HepG2 (cell line): ENCODE data around the gene SPSB2. TPM values are rescaled to one million over a fixed set of nuclear protein-coding genes. Genes with fewer than 3 reads are reported as not detected.

Source experiments
- CEBPG ChIP-seq: IDR thresholded peaks from 2 replicates; pipeline ENCODE4 v1.6.1; 2016
- DR1 ChIP-seq: sonication (generic); formaldehyde crosslinking; IDR thresholded peaks from 2 replicates; pipeline ENCODE4 v1.8.0; 2021; ENCODE audit warnings: mild to moderate bottlenecking, missing genetic modification reagents, inconsistent platforms
- GTF2F1 ChIP-seq: fragments of 150-350 bp; IDR thresholded peaks from 2 replicates; pipeline ENCODE4 v1.6.1; 2014; ENCODE audit warnings: low read length
- MAFK ChIP-seq, 2 experiments: IDR thresholded peaks in 1 of 2; conservative IDR thresholded peaks in 1 of 2; 2 replicates each; pipeline ENCODE4 v1.6.1; 2011; ENCODE audit warnings: improper control_type of control experiment in 2 of 2, low read length in 2 of 2
- MTA3 ChIP-seq: sonication (generic); formaldehyde crosslinking; IDR thresholded peaks from 2 replicates; pipeline ENCODE4 v1.4.0; 2020; ENCODE audit warnings: missing genetic modification reagents
- NFE2L2 ChIP-seq: fragments of 150-350 bp; IDR thresholded peaks from 2 replicates; pipeline ENCODE4 v1.6.1; 2014; ENCODE audit warnings: low read length
- NFYC ChIP-seq: IDR thresholded peaks from 2 replicates; pipeline ENCODE4 v1.6.1; 2016; ENCODE audit warnings: missing genetic modification reagents, missing compliant biosample characterization
- PTBP1 ChIP-seq: fragments of 200-400 bp; formaldehyde crosslinking; IDR thresholded peaks from 2 replicates; pipeline ENCODE4 v1.6.1; 2018; ENCODE audit warnings: low read length, low read depth; ENCODE audit not compliant: poor library complexity, severe bottlenecking
- RFX3 ChIP-seq: IDR thresholded peaks from 2 replicates; pipeline ENCODE4 v1.6.1; 2016; ENCODE audit warnings: missing biosample characterization, missing genetic modification reagents
- ZNF292 ChIP-seq: sonication (generic); formaldehyde crosslinking; IDR thresholded peaks from 2 replicates; pipeline ENCODE4 v1.8.1; 2022; ENCODE audit warnings: mild to moderate bottlenecking, low read depth, missing genetic modification reagents, borderline replicate concordance
- ZNF451 ChIP-seq: sonication (generic); formaldehyde crosslinking; IDR thresholded peaks from 2 replicates; pipeline ENCODE4 v1.5.0; 2020; ENCODE audit warnings: mild to moderate bottlenecking, missing genetic modification reagents
- ZNF501 ChIP-seq: sonication (generic); formaldehyde crosslinking; IDR thresholded peaks from 2 replicates; pipeline ENCODE4 v1.5.1; 2020; ENCODE audit warnings: mild to moderate bottlenecking, moderate library complexity, missing genetic modification reagents
- ZNF557 ChIP-seq: sonication (generic); formaldehyde crosslinking; IDR thresholded peaks from 2 replicates; pipeline ENCODE4 v1.4.0; 2020; ENCODE audit warnings: missing genetic modification reagents
- ZNF766 ChIP-seq: sonication (generic); formaldehyde crosslinking; IDR thresholded peaks from 2 replicates; pipeline ENCODE4 v1.5.0; 2020; ENCODE audit warnings: missing genetic modification reagents, borderline replicate concordance
- polyA plus RNA-seq, 8 experiments: library from polyadenylated mRNA; depleted of rRNA in 3 of 8; stranded (reverse) in 7 of 8; unstranded in 1 of 8; fragments of >200 nt; fragmentation: Illumina TruSeq in 4 of 8; extraction: Trizol in 4 of 8; gene quantifications; 2 replicates each; pipeline versions ENCODE4 v1.2.1 to v1.2.3, GENCODE V29; 2011 to 2016; ENCODE audit warnings: low read depth in 4 of 8, missing spikeins in 1 of 8, mixed read lengths in 1 of 8; ENCODE audit not compliant: insufficient read depth in 1 of 8
- total RNA-seq, 5 experiments: library from RNA; depleted of rRNA; stranded (reverse); fragments of >200 nt; fragmentation: Illumina TruSeq; extraction: Trizol; gene quantifications; 2 replicates each; pipeline ENCODE4 v1.2.3, GENCODE V29; 2016; ENCODE audit warnings: low read depth in 1 of 5
- TF ChIP-seq, protein P1 (sequence below): sonication (generic); formaldehyde crosslinking; IDR thresholded peaks from 2 replicates; pipeline ENCODE4 v1.8.0; 2022; ENCODE audit warnings: missing genetic modification reagents, mild to moderate bottlenecking, moderate library complexity, borderline replicate concordance
- TF ChIP-seq, protein P2 (sequence below): IDR thresholded peaks from 2 replicates; pipeline ENCODE4 v1.4.0; 2020; ENCODE audit warnings: mild to moderate bottlenecking, missing genetic modification reagents
- TF ChIP-seq, protein P3 (sequence below): sonication (generic); formaldehyde crosslinking; IDR thresholded peaks from 2 replicates; pipeline ENCODE4 v1.4.0; 2020; ENCODE audit warnings: missing genetic modification reagents, mild to moderate bottlenecking, borderline replicate concordance
- TF ChIP-seq, protein P4 (sequence below): sonication (generic); formaldehyde crosslinking; IDR thresholded peaks from 2 replicates; pipeline ENCODE4 v1.9.0; 2021; ENCODE audit warnings: missing genetic modification reagents, borderline replicate concordance

Gene SPSB2
- total and polyA plus RNA-seq, 2 of the 13 experiments (the other 11 are each of a cell fraction or from before 2014, with no cell fraction given): 2.0 to 6.2 TPM

DNA sequence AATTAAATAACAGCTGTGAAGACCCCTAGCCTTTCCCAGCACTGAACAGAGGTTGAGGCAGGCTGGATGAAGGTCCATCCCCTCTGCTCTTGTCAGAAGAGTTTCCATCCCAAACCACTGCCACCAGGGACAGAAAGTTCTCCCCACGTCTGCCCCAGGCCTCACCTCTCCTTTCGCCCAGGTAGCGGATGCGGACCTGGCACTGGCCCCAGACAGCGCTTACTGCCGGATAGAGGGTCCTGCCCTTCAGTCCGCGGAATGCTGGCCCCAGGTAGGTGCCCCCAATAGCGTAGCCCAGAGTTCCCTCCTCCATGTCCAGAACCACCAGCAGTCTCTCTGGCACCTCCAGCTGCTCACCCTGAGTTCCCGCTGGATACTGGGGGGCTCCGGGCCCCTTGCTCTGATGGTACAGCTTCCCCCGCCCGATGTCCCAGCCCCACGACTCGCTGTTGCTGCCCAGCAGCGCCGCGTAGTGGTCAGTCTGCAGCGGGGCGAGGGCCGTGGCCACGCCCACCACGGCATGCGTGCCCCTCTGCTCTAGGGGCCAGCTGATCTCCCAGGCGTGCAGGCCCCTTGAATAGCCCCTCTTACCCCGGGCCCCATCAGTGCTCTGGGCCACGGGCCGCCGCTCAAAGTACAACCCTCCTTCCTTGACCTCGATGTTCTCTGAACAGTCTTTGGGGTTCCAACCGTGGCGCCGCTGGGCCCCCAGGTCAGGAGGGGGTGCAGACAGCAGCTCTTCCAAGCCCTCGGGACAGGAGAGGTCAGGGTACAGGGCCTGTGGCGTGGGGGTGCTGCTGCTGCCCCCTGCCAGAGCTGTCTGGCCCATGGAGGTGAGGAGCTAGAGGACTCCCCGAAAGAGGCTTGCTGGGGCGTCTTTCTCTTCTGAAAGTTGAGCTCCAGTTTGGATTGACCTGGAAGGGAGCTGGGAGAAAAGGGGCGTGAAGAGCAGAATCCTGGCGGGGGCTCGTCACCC is 742 bp downstream of the SPSB2 start (continued):
- TF ChIP-seq, protein P1, sequence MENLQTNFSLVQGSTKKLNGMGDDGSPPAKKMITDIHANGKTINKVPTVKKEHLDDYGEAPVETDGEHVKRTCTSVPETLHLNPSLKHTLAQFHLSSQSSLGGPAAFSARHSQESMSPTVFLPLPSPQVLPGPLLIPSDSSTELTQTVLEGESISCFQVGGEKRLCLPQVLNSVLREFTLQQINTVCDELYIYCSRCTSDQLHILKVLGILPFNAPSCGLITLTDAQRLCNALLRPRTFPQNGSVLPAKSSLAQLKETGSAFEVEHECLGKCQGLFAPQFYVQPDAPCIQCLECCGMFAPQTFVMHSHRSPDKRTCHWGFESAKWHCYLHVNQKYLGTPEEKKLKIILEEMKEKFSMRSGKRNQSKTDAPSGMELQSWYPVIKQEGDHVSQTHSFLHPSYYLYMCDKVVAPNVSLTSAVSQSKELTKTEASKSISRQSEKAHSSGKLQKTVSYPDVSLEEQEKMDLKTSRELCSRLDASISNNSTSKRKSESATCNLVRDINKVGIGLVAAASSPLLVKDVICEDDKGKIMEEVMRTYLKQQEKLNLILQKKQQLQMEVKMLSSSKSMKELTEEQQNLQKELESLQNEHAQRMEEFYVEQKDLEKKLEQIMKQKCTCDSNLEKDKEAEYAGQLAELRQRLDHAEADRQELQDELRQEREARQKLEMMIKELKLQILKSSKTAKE (CRISPR knock-in tag): peak; percentile 82
- TF ChIP-seq ZNF557 (CRISPR knock-in tag) (0 out of 2 replicates have a peak, but pooled peaks have one; percentile 5), MTA3 (CRISPR knock-in tag) (no peak), ZNF766 (CRISPR knock-in tag) (no peak), DR1 (CRISPR knock-in tag) (no peak; the same call in none of the 2 replicates), NFYC (CRISPR knock-in tag) (no peak), ZNF501 (CRISPR knock-in tag) (peak; percentile 14; the same call in 1 of the 2 replicates), NFE2L2 (no peak), RFX3 (no peak), PTBP1 (peak; percentile 85), MAFK (conservative IDR thresholded peaks at IDR 0.05 in 1 of 2, IDR thresholded peaks at IDR 0.05 in 1 of 2; ENCODE audit: low read length in 2 of 2) (no peak), CEBPG (CRISPR knock-in tag) (peak; percentile 53; the same call in 1 of the 2 replicates), ZNF451 (no peak), GTF2F1 (no peak), ZNF292 (CRISPR knock-in tag) (no peak)
- TF ChIP-seq, protein P2, sequence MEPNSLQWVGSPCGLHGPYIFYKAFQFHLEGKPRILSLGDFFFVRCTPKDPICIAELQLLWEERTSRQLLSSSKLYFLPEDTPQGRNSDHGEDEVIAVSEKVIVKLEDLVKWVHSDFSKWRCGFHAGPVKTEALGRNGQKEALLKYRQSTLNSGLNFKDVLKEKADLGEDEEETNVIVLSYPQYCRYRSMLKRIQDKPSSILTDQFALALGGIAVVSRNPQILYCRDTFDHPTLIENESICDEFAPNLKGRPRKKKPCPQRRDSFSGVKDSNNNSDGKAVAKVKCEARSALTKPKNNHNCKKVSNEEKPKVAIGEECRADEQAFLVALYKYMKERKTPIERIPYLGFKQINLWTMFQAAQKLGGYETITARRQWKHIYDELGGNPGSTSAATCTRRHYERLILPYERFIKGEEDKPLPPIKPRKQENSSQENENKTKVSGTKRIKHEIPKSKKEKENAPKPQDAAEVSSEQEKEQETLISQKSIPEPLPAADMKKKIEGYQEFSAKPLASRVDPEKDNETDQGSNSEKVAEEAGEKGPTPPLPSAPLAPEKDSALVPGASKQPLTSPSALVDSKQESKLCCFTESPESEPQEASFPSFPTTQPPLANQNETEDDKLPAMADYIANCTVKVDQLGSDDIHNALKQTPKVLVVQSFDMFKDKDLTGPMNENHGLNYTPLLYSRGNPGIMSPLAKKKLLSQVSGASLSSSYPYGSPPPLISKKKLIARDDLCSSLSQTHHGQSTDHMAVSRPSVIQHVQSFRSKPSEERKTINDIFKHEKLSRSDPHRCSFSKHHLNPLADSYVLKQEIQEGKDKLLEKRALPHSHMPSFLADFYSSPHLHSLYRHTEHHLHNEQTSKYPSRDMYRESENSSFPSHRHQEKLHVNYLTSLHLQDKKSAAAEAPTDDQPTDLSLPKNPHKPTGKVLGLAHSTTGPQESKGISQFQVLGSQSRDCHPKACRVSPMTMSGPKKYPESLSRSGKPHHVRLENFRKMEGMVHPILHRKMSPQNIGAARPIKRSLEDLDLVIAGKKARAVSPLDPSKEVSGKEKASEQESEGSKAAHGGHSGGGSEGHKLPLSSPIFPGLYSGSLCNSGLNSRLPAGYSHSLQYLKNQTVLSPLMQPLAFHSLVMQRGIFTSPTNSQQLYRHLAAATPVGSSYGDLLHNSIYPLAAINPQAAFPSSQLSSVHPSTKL (CRISPR knock-in tag): peak; percentile 61
- TF ChIP-seq, protein P3, sequence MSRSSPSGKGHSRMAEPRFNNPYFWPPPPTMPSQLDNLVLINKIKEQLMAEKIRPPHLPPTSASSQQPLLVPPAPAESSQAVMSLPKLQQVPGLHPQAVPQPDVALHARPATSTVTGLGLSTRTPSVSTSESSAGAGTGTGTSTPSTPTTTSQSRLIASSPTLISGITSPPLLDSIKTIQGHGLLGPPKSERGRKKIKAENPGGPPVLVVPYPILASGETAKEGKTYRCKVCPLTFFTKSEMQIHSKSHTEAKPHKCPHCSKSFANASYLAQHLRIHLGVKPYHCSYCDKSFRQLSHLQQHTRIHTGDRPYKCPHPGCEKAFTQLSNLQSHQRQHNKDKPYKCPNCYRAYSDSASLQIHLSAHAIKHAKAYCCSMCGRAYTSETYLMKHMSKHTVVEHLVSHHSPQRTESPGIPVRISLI (CRISPR knock-in tag): peak; percentile 51; the same call in 1 of the 2 replicates
- TF ChIP-seq, protein P4, sequence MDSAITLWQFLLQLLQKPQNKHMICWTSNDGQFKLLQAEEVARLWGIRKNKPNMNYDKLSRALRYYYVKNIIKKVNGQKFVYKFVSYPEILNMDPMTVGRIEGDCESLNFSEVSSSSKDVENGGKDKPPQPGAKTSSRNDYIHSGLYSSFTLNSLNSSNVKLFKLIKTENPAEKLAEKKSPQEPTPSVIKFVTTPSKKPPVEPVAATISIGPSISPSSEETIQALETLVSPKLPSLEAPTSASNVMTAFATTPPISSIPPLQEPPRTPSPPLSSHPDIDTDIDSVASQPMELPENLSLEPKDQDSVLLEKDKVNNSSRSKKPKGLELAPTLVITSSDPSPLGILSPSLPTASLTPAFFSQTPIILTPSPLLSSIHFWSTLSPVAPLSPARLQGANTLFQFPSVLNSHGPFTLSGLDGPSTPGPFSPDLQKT (CRISPR knock-in tag): no peak
